MM.1S (cell line): ENCODE measurements around the gene PRAMEF20.

Experiments used
- DNase-seq: peaks from one replicate; pipeline ENCODE4 v3.0.0-alpha.2; 2015
- H2AFZ ChIP-seq: fragments of 300-600 bp; sonication (generic); 2 replicates; pipeline ENCODE4 v1.6.0; 2016; ENCODE audit warnings: antibody characterized with exemption, low read length
- H3F3A ChIP-seq: fragments of 300-600 bp; sonication (generic); 2 replicates; pipeline ENCODE4 v1.6.1; 2016; ENCODE audit warnings: mild to moderate bottlenecking, antibody characterized with exemption, low read length, moderate library complexity, mixed read lengths; ENCODE audit not compliant: insufficient read depth
- H3K27ac ChIP-seq: fragments of 300-600 bp; sonication (generic); 2 replicates; pipeline ENCODE4 v1.5.1; 2016; ENCODE audit warnings: mild to moderate bottlenecking, low read length
- H3K27me3 ChIP-seq: fragments of 300-600 bp; sonication (generic); replicated peaks from 2 replicates; pipeline ENCODE4 v1.6.0; 2016; ENCODE audit warnings: low read length; ENCODE audit not compliant: insufficient read depth
- H3K36me3 ChIP-seq: fragments of 300-600 bp; sonication (generic); replicated peaks from 2 replicates; pipeline ENCODE4 v1.6.1; 2016; ENCODE audit warnings: mild to moderate bottlenecking, low read length, mixed read lengths; ENCODE audit not compliant: insufficient read depth
- H3K4me1 ChIP-seq: fragments of 300-600 bp; sonication (generic); 2 replicates; pipeline ENCODE4 v1.6.1; 2016; ENCODE audit warnings: low read length, mixed read lengths
- H3K4me2 ChIP-seq: fragments of 300-600 bp; sonication (generic); 2 replicates; pipeline ENCODE4 v1.6.0; 2016; ENCODE audit warnings: low read depth, low read length
- H3K4me3 ChIP-seq: fragments of 300-600 bp; sonication (generic); 2 replicates; pipeline ENCODE4 v1.5.1; 2016; ENCODE audit warnings: low read length, mixed read lengths
- H3K79me2 ChIP-seq: fragments of 300-600 bp; sonication (generic); 2 replicates; pipeline ENCODE4 v1.6.1; 2016; ENCODE audit warnings: mixed run types, low read length, mixed read lengths
- H3K9ac ChIP-seq: fragments of 300-600 bp; sonication (generic); 2 replicates; pipeline ENCODE4 v1.6.1; 2016; ENCODE audit warnings: low read length, mixed read lengths
- H3K9me2 ChIP-seq: fragments of 300-600 bp; sonication (generic); replicated peaks from 2 replicates; pipeline ENCODE4 v1.6.1; 2016; ENCODE audit warnings: mild to moderate bottlenecking, low read length, mixed read lengths; ENCODE audit not compliant: insufficient read depth
- H3K9me3 ChIP-seq: fragments of 300-600 bp; sonication (generic); replicated peaks from 2 replicates; pipeline ENCODE4 v1.6.1; 2016; ENCODE audit warnings: mild to moderate bottlenecking, low read length, mixed read lengths; ENCODE audit not compliant: insufficient read depth
- H4K20me1 ChIP-seq: fragments of 300-600 bp; sonication (generic); 2 replicates; pipeline ENCODE4 v1.6.1; 2016; ENCODE audit warnings: mild to moderate bottlenecking, low read length, moderate library complexity, mixed read lengths; ENCODE audit not compliant: insufficient read depth
- EZH2 ChIP-seq: fragments of 300-600 bp; sonication (generic); optimal IDR thresholded peaks from 2 replicates; pipeline ENCODE3; 2017; ENCODE audit warnings: low read depth, mild to moderate bottlenecking, antibody characterized with exemption, low read length, mixed read lengths
- EZH2phosphoT487 ChIP-seq: fragments of 300-600 bp; sonication (generic); IDR thresholded peaks from 2 replicates; pipeline ENCODE4 v1.6.1; 2018; ENCODE audit warnings: antibody characterized with exemption, low read length
- TF ChIP-seq, protein P1 (sequence below): fragments of 300-600 bp; sonication (generic); IDR thresholded peaks from 2 replicates; pipeline ENCODE4 v1.5.1; 2016; ENCODE audit warnings: antibody characterized with exemption, low read length, mixed read lengths

The PRAMEF20 gene

DNA sequence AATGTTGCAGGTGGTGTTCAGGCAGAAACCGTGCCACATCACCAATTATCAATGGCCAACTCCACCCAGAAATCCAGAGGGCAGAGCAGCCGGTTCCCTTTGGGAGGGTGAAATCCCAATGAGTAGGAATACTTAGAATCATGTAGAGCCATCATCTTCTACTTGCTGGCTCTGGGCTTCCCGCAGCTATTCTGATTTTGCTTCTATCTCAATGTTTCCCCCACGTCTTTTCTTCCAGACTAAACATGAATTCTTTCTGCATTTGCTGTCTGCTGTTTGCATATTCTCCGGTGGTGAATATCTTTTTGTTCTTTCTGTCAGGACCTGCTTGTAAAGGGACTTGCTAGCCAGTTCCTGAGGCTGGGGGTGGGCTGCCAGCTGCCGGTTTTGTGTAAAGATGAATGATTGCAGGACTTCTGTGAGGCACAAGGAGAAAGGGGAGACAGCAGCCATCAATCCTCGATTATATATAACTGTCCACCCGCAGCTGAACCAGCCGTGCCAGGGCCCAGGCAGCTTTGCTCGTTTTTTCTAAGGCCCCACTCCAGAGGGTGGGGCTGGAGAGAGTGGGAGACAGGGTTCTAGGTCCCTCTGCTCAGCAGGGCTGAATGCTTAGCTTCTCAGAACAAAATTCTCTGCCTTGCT is 33.2 kb downstream of the PRAMEF20 start:
- no peaks in the 10 kb centered on the region for H4K20me1 ChIP-seq
- no peaks in the 10 kb centered on the region for H3K9me3 ChIP-seq
- H3F3A ChIP-seq: no peaks in the 10 kb centered on the region
- H3K9ac ChIP-seq: no peak overlapping the region
- H2AFZ ChIP-seq: no peak overlapping the region
- H3K4me3 ChIP-seq: no peak overlapping the region
- H3K27me3 ChIP-seq: no peaks in the 10 kb centered on the region
- no peak for TF ChIP-seq EZH2
- TF ChIP-seq EZH2phosphoT487: no peak
- TF ChIP-seq, protein P1, sequence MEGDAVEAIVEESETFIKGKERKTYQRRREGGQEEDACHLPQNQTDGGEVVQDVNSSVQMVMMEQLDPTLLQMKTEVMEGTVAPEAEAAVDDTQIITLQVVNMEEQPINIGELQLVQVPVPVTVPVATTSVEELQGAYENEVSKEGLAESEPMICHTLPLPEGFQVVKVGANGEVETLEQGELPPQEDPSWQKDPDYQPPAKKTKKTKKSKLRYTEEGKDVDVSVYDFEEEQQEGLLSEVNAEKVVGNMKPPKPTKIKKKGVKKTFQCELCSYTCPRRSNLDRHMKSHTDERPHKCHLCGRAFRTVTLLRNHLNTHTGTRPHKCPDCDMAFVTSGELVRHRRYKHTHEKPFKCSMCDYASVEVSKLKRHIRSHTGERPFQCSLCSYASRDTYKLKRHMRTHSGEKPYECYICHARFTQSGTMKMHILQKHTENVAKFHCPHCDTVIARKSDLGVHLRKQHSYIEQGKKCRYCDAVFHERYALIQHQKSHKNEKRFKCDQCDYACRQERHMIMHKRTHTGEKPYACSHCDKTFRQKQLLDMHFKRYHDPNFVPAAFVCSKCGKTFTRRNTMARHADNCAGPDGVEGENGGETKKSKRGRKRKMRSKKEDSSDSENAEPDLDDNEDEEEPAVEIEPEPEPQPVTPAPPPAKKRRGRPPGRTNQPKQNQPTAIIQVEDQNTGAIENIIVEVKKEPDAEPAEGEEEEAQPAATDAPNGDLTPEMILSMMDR: no peak
- no peaks in the 10 kb centered on the region for H3K9me2 ChIP-seq
- no peaks in the 10 kb centered on the region for H3K36me3 ChIP-seq
- H3K4me1 ChIP-seq: no peaks in the 10 kb centered on the region
- H3K4me2 ChIP-seq: no peak overlapping the region
- DNase-seq: no peak
- no peak overlapping the region for H3K27ac ChIP-seq
- H3K79me2 ChIP-seq: no peaks in the 10 kb centered on the region

DNA sequence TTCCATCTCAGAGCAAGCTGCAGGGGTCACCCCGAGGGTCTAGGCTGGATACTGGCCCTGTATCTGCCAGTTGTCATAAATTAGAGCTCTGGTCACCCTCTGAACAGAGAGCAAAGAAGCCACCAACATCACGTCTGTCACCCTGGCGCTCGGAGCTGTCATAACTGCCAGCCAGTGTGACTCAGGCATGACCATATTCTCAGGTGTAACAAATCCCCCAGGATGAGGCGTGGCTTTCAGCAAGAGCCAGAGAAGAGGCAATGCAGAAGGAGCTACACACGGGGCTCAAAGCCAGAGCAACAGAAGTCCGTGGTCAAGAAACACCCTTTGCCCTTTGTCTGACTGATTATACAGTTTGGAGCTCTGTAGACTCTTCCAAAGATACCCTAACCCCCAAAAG is 40.0 kb downstream of the PRAMEF20 start:
- no peak overlapping the region for H2AFZ ChIP-seq
- no peak for DNase-seq
- no peaks in the 10 kb centered on the region for H4K20me1 ChIP-seq
- H3K9ac ChIP-seq: no peak overlapping the region
- H3K4me2 ChIP-seq: no peak overlapping the region
- H3K27me3 ChIP-seq: no peaks in the 10 kb centered on the region
- no peaks in the 10 kb centered on the region for H3K4me1 ChIP-seq
- H3K9me3 ChIP-seq: no peaks in the 10 kb centered on the region
- H3K36me3 ChIP-seq: no peaks in the 10 kb centered on the region
- H3F3A ChIP-seq: no peaks in the 10 kb centered on the region
- no peaks in the 10 kb centered on the region for H3K9me2 ChIP-seq
- no peaks in the 10 kb centered on the region for H3K79me2 ChIP-seq
- TF ChIP-seq EZH2 (no peak), EZH2phosphoT487 (no peak)
- TF ChIP-seq, protein P1: no peak
- no peak overlapping the region for H3K4me3 ChIP-seq
- H3K27ac ChIP-seq: no peak overlapping the region

DNA sequence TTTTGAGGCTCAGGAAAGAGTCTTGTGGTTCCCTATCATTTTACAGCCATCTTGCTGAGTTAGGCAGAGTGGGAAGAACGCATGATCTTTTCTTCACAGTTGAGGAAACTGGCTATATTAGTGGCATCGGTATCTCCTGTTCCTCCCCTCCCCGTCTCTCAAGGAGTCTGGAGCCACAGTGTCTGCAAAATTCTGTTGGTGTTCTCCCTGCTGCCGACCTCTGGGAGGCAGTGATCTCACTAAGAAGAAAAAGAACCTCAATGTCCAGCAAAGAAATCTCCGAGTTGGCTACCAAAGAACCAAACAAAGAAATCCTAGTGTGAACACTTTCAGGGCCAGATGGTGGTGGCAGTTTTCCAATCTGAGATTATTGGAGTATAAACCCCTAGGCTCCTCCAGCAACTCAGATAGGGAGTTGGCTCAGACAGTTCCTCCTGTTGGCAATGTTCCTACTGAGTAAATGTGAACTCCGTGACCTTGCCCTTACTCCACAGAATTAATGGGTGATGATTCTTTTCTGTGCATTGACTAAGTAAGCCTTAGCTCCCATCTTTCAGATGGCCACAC is 41.2 kb downstream of the PRAMEF20 start:
- no peak for DNase-seq
- H3K9ac ChIP-seq: no peak overlapping the region
- no peaks in the 10 kb centered on the region for H3F3A ChIP-seq
- H3K4me1 ChIP-seq: no peaks in the 10 kb centered on the region
- H3K4me2 ChIP-seq: no peak overlapping the region
- H3K4me3 ChIP-seq: no peak overlapping the region
- TF ChIP-seq EZH2 (no peak), EZH2phosphoT487 (no peak)
- TF ChIP-seq, protein P1: no peak
- no peaks in the 10 kb centered on the region for H3K9me3 ChIP-seq
- no peaks in the 10 kb centered on the region for H4K20me1 ChIP-seq
- no peak overlapping the region for H3K27ac ChIP-seq
- H3K79me2 ChIP-seq: no peaks in the 10 kb centered on the region
- no peak overlapping the region for H2AFZ ChIP-seq
- no peaks in the 10 kb centered on the region for H3K36me3 ChIP-seq
- no peaks in the 10 kb centered on the region for H3K9me2 ChIP-seq
- no peaks in the 10 kb centered on the region for H3K27me3 ChIP-seq
